Measurements from ENCODE around the gene AQP7.

AQP7 gene

GRCh38 chr9:33440609-33441008 lies 38.2 kb upstream of the AQP7 start:
- TF ChIP-seq CTCF (IDR thresholded peaks at IDR 0.05): no peak
- Mint-ChIP-seq H3K4me1 (peaks cover 65% of the 10 kb centered on the region), H3K27ac (no peak overlapping the region), H3K36me3 (ENCODE audit: low read depth) (no peaks in the 10 kb centered on the region), H3K27me3 (ENCODE audit: low read depth, poor library complexity) (peaks cover 20% of the 10 kb centered on the region), H3K9me3 (no peaks in the 10 kb centered on the region), H3K4me3 (no peak overlapping the region)
- no peak for DNase-seq

GRCh38 chr9:33440204-33440603 lies 37.8 kb upstream of the AQP7 start:
- Mint-ChIP-seq H3K27me3 (ENCODE audit: low read depth, poor library complexity) (peaks cover 19% of the 10 kb centered on the region), H3K4me3 (no peak overlapping the region), H3K9me3 (no peaks in the 10 kb centered on the region), H3K36me3 (ENCODE audit: low read depth) (no peaks in the 10 kb centered on the region), H3K27ac (no peak overlapping the region), H3K4me1 (peaks cover 65% of the 10 kb centered on the region)
- no peak for DNase-seq
- no peak for TF ChIP-seq CTCF (IDR thresholded peaks at IDR 0.05)

GRCh38 chr9:33439731-33440130 lies 37.4 kb upstream of the AQP7 start:
- Mint-ChIP-seq H3K4me1 (peaks cover 61% of the 10 kb centered on the region), H3K27ac (no peak overlapping the region), H3K36me3 (ENCODE audit: low read depth) (no peaks in the 10 kb centered on the region), H3K4me3 (no peak overlapping the region), H3K9me3 (no peaks in the 10 kb centered on the region), H3K27me3 (ENCODE audit: low read depth, poor library complexity) (peaks cover 19% of the 10 kb centered on the region)
- no peak for TF ChIP-seq CTCF (IDR thresholded peaks at IDR 0.05)
- DNase-seq: no peak

- H3K9me3 Mint-ChIP-seq: no peaks in the 10 kb centered on the region
- H3K27me3 Mint-ChIP-seq (ENCODE audit: low read depth, poor library complexity): peaks cover 19% of the 10 kb centered on the region
- no peak overlapping the region for H3K4me3 Mint-ChIP-seq
- H3K36me3 Mint-ChIP-seq (ENCODE audit: low read depth): no peaks in the 10 kb centered on the region
- peaks cover 63% of the 10 kb centered on the region for H3K4me1 Mint-ChIP-seq
- TF ChIP-seq CTCF (IDR thresholded peaks at IDR 0.05): no peak
- no peak overlapping the region for H3K27ac Mint-ChIP-seq
- no peak for DNase-seq
These were observed 36.7 kb upstream of the AQP7 start for GRCh38 chr9:33438926-33439680.

- DNase-seq: no peak
- no peak for TF ChIP-seq CTCF (IDR thresholded peaks at IDR 0.05)
- no peak overlapping the region for H3K4me3 Mint-ChIP-seq
- peak overlapping the region; percentile 70 for H3K27ac Mint-ChIP-seq
- no peaks in the 10 kb centered on the region for H3K9me3 Mint-ChIP-seq
- peaks cover 15% of the 10 kb centered on the region for H3K27me3 Mint-ChIP-seq (ENCODE audit: low read depth, poor library complexity)
- H3K4me1 Mint-ChIP-seq: peaks cover 56% of the 10 kb centered on the region
- no peaks in the 10 kb centered on the region for H3K36me3 Mint-ChIP-seq (ENCODE audit: low read depth)
These were observed 35.5 kb upstream of the AQP7 start for GRCh38 chr9:33437898-33438297.

- Mint-ChIP-seq H3K4me3 (no peak overlapping the region), H3K27ac (peak overlapping the region; percentile 45), H3K4me1 (peaks cover 50% of the 10 kb centered on the region), H3K9me3 (no peaks in the 10 kb centered on the region), H3K27me3 (ENCODE audit: low read depth, poor library complexity) (peaks cover 12% of the 10 kb centered on the region), H3K36me3 (ENCODE audit: low read depth) (no peaks in the 10 kb centered on the region)
- no peak for DNase-seq
- TF ChIP-seq CTCF (IDR thresholded peaks at IDR 0.05): no peak
These were observed 34.8 kb upstream of the AQP7 start for GRCh38 chr9:33437205-33437604.
